ENCODE measurements around the gene THEM4.

DNA sequence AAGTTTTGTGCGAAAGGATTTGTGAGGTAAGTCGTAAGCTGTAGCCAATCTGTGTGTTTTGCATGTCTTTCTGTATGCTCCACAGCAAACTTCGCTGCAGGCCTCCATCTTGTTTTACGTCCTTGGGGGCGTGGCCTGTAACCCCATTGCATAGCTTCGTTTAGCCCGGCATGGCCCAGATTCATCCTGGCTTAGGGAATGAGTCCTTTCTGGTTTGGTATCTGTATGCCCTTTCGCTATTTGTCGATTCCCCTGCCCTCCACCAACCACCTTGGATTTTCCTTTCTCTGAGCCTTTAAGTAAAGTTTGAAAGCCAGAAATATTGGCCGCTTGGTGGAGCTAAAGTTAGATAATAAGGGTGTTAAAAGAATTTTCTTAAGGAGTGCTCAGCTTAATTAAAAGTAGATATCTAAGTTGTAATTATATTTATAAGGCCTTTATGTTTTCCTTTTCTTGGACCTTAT is 1.1 kb downstream of the THEM4 start:
- TF ChIP-seq POU6F1 (CRISPR knock-in tag; IDR thresholded peaks at IDR 0.05; ENCODE audit: borderline replicate concordance, low read depth) (no peak), ZFP30 (CRISPR knock-in tag; IDR thresholded peaks at IDR 0.05) (no peak), ZNF565 (CRISPR knock-in tag; conservative IDR thresholded peaks at IDR 0.05; ENCODE audit: low read depth) (no peak), CSDC2 (CRISPR knock-in tag; IDR thresholded peaks at IDR 0.05) (no peak)
- TF ChIP-seq, protein P1, sequence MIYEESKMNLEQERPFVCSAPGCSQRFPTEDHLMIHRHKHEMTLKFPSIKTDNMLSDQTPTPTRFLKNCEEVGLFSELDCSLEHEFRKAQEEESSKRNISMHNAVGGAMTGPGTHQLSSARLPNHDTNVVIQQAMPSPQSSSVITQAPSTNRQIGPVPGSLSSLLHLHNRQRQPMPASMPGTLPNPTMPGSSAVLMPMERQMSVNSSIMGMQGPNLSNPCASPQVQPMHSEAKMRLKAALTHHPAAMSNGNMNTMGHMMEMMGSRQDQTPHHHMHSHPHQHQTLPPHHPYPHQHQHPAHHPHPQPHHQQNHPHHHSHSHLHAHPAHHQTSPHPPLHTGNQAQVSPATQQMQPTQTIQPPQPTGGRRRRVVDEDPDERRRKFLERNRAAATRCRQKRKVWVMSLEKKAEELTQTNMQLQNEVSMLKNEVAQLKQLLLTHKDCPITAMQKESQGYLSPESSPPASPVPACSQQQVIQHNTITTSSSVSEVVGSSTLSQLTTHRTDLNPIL (CRISPR knock-in tag; IDR thresholded peaks at IDR 0.05; ENCODE audit: low read depth): no peak
